NB4 (cell line): ENCODE results near the gene PRSS35.
"Not testable (repeated sequence)": the region's sequence is repeated elsewhere in the genome, so short reads cannot be mapped to it uniquely, and the experiment has no call there.

ENCODE experiments used
- DNase-seq: peaks from one replicate; pipeline ENCODE4 v3.0.0; 2010; ENCODE audit warnings: low read depth
- H3K4me3 ChIP-seq: one replicate; pipeline ENCODE4 v1.5.1; 2011; ENCODE audit warnings: mild to moderate bottlenecking, low read depth, low read length, moderate library complexity
- CTCF ChIP-seq: IDR thresholded peaks from one replicate; pipeline ENCODE4 v1.5.1; 2012; ENCODE audit warnings: low read depth, low read length
- MAX ChIP-seq: IDR thresholded peaks from 2 replicates; pipeline ENCODE4 v1.6.1; 2011; ENCODE audit warnings: low read depth, low read length
- MYC ChIP-seq: IDR thresholded peaks from 2 replicates; pipeline ENCODE4 v1.6.1; 2011; ENCODE audit warnings: low read depth, low read length
- POLR2A ChIP-seq: IDR thresholded peaks from 2 replicates; pipeline ENCODE4 v1.6.1; 2011; ENCODE audit warnings: mild to moderate bottlenecking; ENCODE audit not compliant: insufficient read length; ENCODE audit errors: extremely low read depth

Gene PRSS35

GRCh38 chr6:83558975-83559374 is 46.6 kb downstream of the PRSS35 start:
- DNase-seq = no peak
- TF ChIP-seq MYC (no peak), CTCF (no peak), POLR2A (no peak), MAX (no peak)
- H3K4me3 ChIP-seq = no peak overlapping the region

GRCh38 chr6:83571663-83572185 is 59.4 kb downstream of the PRSS35 start:
- not testable (repeated sequence) for H3K4me3 ChIP-seq, DNase-seq

GRCh38 chr6:83574783-83575182 is 62.4 kb downstream of the PRSS35 start:
- DNase-seq = no peak
- no peak overlapping the region for H3K4me3 ChIP-seq
- no peak for TF ChIP-seq MAX
- TF ChIP-seq CTCF = no peak
- TF ChIP-seq MYC = no peak
- no peak for TF ChIP-seq POLR2A
